IPS-NIHi11 (cell line): ENCODE measurements around the gene SNHG17.
"Not testable (repeated sequence)": the region's sequence is repeated elsewhere in the genome, so short reads cannot be mapped to it uniquely, and the experiment has no call there.

ENCODE experiments used
- DNase-seq: peaks from one replicate; pipeline ENCODE4 v3.0.0; 2012; ENCODE audit warnings: mixed read lengths, low spot score

Gene SNHG17

DNA sequence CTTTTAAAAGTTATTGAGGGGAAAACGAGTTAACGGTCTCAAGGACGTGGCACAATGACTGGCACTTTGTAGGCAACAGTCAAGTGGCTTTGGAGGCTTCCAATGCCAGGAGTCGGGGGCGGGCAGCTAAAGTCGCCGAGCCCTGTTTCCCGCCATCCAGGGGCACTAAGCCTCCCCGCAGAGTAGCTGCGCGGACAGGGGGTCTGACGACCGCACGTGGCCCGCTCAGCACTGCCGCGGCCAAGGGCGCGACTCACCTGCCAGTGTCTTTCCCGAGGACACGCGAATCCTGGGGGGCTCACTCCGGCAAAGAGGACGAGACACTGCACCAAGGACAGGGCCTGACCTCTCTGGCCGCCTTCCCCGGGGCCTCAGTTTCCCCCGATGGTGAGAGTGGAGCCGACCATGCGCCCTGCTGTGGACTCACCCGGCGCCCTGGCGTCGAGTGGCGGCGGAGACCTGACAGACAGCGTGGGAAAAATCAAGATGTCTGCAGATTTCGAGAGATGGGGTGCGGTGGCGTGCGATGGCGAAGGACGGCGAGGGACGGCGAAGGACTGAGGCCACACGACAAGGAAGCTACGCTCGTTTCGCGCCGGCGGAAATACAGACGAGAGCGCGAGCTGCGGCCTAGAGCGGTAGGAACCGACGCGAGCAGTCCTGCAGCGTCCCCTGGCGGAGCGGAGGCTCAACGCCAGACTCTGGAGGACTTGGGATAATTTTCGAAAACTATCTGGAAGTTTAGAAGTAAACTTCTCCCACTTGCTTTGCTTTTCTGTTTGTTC lies at the start of gene SNHG17:
TSS of gene SNHG17 (minus strand) at position 559 of the 785 bp plus-strand sequence.
- DNase-seq: peak; percentile 89

- no peak for DNase-seq
These were observed 44.5 kb upstream of the SNHG17 start for GRCh38 chr20:38479596-38479995.

- no peak for DNase-seq
These were observed 42.6 kb upstream of the SNHG17 start for GRCh38 chr20:38477747-38478146.

DNA sequence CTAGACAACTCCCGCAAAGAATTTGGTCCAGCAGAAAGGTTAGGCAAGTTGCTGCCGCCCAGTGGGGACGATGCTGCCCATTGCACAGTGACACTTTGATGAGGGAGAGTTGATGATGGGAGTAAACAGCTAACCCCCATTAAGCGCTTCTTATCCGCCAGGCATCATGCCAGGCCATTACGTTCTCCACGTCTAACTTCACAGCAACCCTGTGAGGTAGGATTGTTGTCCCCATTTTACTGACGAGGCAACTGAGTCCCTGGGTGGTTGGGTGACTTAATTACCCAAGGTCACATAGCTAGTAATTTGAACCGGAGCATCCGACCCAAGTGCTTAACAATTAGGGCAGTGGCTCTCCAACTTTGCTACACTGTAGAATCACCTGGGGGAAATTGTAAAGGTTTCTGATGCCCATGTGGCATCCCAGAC lies 38.3 kb upstream of the SNHG17 start:
- DNase-seq: no peak

DNA sequence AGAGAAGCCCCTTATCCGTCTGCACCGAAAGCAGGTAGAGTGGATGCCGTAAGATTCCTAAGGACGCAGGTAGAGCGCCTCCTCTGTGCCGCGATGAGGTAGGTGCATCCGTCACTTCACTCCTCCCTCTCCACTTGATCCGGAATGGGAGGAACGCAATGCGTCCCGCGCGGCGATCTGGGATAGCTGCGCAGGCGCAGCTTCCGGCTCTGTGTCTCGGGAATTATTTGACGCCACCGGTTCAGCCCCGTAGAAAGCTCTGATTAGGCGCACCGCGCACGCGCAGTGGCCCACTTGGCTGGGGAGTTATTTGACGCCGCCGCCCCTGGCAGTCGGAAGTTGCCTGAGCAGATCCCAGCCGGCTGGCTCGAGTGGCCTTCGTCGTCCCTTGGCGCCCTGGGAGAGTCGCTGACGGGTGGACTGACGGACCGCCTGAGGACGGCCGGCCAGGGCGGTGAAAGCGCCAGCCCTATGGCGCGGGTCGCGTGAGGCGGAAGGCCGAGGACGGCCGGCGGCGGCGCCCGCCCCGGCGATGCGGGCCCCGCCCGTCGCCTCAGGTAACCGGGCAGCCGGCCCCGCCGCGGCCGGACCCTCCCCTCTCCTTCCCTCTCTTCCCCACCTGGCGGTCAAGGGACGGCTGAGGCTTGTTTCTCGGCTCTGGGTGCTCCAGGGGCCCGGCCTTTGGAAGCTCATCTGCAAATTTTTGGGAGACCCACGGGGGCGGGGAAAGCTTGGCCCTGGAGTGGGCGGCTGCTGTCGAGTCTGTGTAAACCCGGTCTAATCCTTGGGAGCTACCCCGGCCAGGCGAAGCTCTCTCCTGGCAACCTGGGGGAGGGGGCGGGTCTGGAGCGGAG lies 37.6 kb upstream of the SNHG17 start, which contains the start of gene RALGAPB:
TSS of gene RALGAPB (plus strand) at position 331 of the 854 bp plus-strand sequence. CDS start 15,590 bp downstream, outside the sequence.
- DNase-seq: peak; percentile 96

- no peak for DNase-seq
These were observed 36.9 kb upstream of the SNHG17 start for GRCh38 chr20:38471987-38472512.

DNA sequence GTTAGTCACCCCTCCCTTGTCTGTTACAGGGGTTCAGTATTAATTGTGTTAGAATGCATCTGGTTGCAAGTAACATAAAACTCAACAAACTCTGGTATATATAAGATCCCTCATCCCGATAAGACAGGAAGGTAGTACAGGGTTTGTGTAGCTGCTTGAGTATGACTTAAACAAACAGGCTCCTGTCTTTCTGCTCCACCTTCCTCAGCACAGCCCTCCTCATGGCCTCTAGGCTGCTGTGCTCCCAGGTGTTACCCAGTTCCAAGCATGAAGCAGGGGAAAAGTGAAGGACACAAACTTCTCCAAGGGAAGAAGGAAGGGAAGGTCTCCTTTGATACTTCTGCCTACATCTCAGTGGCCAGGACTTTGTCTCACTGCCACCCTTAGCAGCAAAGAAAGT lies 36.1 kb upstream of the SNHG17 start:
- DNase-seq: no peak

DNA sequence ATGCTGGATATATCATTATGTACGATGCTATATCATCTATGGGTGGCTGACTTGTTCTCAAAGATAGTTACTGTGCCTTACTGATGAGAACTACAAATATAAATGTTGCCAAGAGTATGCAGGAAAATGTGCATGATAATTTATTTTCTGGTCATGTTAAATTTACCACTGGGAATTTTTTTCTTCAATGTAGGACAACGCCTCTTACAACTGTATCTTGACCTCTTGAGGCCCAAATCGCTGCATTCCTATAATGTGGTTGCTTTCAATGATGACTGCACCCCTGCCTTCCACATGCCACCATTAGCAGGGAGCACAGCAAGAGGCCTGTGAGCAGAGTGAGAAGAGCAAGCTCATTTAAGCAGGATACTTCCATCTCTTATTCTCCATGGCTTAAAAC lies 31.9 kb upstream of the SNHG17 start:
- no peak for DNase-seq

- DNase-seq: no peak
These were observed 31.0 kb upstream of the SNHG17 start for GRCh38 chr20:38466171-38466570.

GRCh38 chr20:38461569-38461968 lies 26.4 kb upstream of the SNHG17 start:
- not testable (repeated sequence) for DNase-seq

DNA sequence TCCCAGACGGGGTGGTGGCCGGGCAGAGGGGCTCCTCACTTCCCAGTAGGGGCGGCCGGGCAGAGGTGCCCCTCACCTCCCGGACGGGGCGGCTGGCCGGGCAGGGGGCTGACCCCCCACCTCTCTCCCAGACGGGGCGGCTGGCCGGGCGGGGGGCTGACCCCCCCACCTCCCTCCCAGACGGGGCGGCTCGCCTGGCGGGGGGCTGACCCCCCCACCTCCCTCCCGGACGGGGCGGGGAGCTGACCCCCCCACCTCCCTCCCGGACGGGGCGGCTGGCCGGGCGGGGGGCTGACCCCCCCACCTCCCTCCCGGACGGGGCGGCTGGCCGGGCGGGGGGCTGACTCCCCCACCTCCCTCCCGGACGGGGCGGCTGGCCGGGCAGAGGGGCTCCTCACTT lies 26.0 kb upstream of the SNHG17 start:
- DNase-seq: not testable (repeated sequence)

- DNase-seq: not testable (repeated sequence)
These were observed 25.5 kb upstream of the SNHG17 start for GRCh38 chr20:38460631-38461030.

DNA sequence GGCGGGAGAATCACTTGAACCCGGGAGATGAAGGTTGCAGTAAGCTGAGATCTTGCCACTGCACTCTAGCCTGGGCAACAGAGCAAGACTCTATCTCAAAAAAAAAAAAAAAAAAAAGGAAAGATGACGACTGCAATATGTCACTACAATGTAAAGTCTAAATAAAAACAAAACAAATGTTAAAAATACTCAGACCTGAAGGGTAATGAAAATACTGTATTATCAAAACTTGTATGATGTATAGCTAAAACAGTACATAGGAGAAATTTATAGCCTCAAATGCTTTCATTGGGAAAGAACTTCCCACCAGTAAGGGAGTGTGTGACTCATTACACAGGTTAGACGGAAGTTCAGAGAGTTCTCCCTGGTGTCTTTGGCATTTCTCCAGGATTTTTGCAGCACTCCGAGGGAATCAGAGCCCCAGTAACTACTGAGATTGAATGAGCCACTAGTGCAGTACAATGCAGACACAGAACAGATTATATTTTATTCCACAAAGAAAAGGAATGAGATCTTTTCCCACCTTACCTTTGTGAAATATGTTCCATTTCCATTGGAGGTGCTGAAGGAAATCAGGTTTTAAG lies 25.0 kb upstream of the SNHG17 start:
- peak; percentile 39 for DNase-seq

DNA sequence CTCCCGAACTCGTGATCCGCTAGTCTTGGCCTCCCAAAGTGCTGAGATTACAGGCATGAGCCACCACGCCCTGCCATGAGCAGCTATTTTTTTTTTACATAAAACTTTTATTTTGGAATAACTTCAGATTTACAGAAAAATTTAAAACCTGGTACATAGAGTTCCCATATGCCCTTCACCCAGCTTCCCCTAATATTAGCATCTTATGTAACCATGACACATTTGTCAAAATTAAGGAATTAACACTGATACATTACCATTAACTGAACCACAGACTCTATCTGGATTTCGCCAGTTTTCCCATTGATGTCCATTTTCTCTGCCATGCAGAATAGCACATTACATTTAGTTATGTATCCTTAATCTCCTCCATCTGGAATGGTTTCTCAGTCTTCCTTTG lies 23.2 kb upstream of the SNHG17 start:
- DNase-seq: no peak

DNA sequence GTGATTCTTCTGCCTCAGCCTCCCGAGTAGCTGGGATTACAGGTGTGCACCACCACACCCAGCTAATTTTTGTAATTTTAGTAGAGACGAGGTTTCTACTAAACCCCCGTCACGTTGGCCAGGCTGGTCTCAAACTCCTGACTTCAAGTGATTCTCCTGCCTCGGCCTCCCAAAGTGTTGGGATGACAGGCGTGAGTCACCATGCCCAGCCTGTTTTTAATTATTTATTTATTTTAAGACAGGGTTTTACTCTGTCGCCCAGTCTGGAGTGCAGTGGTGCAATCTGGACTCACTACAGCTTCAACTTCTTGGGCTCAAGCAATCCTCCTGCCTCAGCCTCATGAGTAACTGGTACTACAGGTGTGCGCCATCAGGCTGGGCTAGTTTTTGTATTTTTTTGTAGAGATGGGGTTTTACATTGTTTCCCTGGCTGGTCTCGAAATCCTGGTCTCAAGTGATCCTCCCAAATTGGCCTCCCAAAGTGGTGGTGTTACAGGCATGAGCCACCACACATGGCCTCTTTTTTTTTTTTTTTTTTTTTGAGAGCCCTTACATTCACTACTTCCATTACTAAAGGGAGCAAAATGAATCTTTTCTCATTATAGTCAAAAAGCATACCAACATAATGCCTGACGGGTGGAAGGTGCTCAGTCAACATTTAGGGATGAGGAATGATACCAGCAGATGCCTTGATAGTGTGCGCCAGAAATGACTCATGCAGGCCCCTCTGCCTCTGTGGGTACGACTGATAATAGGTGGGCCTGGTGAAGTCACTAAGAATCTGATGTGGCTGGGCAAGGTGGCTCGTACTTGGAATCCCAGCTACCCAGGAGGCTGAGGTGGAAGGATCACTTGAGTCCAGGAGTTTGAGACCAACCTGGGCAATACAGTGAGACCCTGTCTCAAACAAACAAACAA lies 19.7 kb upstream of the SNHG17 start:
- DNase-seq: no peak

DNA sequence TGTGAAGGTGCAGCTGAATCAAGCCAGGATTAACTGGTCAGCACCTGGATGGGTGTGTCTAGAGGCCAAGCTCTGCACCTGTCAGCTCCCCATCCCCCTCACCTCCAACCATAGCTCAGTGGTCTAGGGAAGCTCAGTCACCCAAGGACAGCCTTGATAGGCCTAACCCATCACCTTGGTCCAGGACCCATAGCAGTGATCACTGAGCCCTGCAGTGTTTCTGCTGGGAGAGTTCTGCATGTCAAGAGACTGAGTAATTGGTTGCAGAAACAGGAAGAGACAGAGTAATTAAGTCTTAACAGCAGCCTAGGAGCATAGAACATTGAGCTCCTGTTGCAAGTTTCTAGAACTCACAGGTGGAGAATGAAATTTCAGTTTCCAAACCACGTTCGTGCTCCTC lies 18.8 kb upstream of the SNHG17 start:
- no peak for DNase-seq

DNA sequence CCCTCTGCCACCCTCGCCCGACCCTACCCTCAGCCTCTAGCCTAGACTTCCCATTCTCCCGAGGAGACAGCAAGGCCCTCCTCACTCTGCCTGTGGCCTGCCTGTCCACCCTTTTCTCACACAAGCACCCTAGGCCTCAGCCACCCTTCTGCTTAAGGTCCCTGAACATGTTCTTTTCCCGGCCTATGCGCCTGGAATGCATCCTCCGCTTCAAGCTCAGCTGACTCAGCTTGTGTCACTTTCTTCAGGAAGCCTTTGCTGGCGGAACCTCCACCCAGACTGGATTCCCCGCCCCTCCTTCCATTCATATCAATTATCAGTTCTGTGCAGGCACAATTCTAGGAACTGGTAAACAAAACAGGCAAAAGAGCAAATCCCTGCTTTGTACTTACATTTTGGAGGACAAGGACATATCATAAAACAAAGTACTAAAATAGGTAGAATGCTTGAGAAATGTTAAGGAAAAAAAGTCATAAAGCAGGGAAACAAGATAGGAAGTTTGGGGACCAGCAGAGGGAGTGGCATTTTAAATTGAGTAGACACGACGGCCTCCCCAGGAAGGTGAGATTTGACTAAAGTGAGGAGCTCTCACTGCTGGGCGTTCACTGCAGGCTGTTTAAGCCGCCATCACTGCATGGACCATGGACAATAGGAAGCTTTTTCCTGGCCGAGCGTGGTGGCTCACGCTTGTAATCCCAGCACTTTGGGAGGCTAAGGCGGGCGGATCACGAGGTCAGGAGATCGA lies 17.9 kb upstream of the SNHG17 start:
- no peak for DNase-seq

DNA sequence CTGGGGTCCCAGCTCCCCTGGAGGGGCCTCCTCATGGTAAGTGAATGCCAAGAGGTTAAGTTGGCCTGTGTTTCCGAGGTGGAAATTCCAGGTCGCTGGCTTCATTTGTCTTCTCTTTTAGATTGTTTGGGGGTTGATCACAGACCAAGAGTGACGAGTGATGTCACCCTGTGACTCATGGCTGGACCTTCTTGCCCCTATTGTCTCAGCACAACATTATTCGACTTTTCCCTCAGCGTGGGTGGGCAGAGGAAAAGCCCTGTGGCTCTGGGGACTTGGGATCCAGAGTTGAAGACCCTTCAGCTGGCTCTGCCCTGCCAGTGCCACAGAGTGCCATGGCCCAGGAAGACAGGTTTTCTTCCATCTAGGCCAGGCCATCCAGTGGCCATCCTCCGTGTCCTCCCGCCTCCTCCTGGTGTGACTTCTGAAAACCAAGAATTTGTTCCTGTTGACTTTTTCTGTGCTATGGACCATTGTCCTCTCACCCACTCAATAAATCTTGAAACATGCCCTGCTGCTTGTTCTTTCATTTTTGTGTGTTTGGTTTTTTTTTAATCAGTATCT lies 15.4 kb upstream of the SNHG17 start:
- DNase-seq: no peak

DNA sequence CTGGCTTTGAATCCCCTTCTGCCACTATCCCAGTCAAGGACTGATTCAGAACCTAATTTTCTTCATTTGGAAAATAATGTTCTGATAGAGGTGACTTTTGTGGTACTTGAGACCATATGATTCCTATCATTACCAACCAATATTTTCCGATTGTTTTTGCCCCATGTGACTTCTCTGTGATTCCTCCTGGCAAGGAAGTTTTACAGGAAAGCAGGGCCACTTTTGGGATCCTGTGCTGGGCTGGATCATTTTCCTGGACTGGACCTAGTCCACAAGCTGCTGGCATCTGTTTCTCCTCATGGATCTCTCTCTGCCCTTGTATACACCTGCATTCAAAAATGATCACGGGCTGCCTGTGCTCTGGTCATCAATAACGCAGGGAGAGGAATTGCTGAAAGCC lies 13.9 kb upstream of the SNHG17 start:
- no peak for DNase-seq
